ENCODE measurements around the gene PLXNA4. TPM values are rescaled to one million over a fixed set of nuclear protein-coding genes. Genes with fewer than 3 reads are reported as not detected.

The PLXNA4 gene
- total and polyA plus RNA-seq, 2 donors from 2014 or later, result 0.17 to 3.5 TPM

- Histone ChIP-seq H3K9ac (ENCODE audit: low read length in 3 of 3) (no peak overlapping the region), H3K4me3 (ENCODE audit: low read length in 3 of 3) (no peak overlapping the region), H3K27ac (ENCODE audit: low read depth in 2 of 2, low read length in 2 of 2) (no peak overlapping the region), H3K9me3 (ENCODE audit: control insufficient read depth in 2 of 3, insufficient read depth in 1 of 3, low read length in 3 of 3) (peaks cover 0 to 6% (median 0%) of the 10 kb centered on the region in 3 donors), H3K27me3 (ENCODE audit: control insufficient read depth, insufficient read depth, low read length) (no peaks in the 10 kb centered on the region), H3K4me1 (ENCODE audit: control insufficient read depth in 2 of 3, insufficient read depth in 2 of 3, low read depth in 1 of 3, low read length in 3 of 3) (no peaks in the 10 kb centered on the region), H3K36me3 (ENCODE audit: control insufficient read depth in 2 of 3, insufficient read depth in 3 of 3, low read length in 3 of 3) (no peaks in the 10 kb centered on the region)
- FAIRE-seq, result no peak
- DNase-seq, result no peak
- intact Hi-C loops (cut with DNase I), result no loop called here
- no peak for TF ChIP-seq CTCF (IDR thresholded peaks at IDR 0.05; ENCODE audit: borderline replicate concordance, extremely low read depth, insufficient read depth)
These were observed 30.5 kb downstream of the PLXNA4 start for GRCh38 chr7:132545756-132546155.

GRCh38 chr7:132544999-132545398, 31.3 kb downstream of the PLXNA4 start:
- intact Hi-C loops (cut with DNase I), result no loop called here
- no peaks in the 10 kb centered on the region for H3K4me1 ChIP-seq (ENCODE audit: control insufficient read depth in 2 of 3, insufficient read depth in 2 of 3, low read depth in 1 of 3, low read length in 3 of 3)
- no peak overlapping the region for H3K4me3 ChIP-seq (ENCODE audit: low read length in 3 of 3)
- no peak for TF ChIP-seq CTCF (IDR thresholded peaks at IDR 0.05; ENCODE audit: borderline replicate concordance, extremely low read depth, insufficient read depth)
- H3K27ac ChIP-seq (ENCODE audit: low read depth in 2 of 2, low read length in 2 of 2), result no peak overlapping the region
- H3K36me3 ChIP-seq (ENCODE audit: control insufficient read depth in 2 of 3, insufficient read depth in 3 of 3, low read length in 3 of 3), result no peaks in the 10 kb centered on the region
- no peak overlapping the region for H3K9ac ChIP-seq (ENCODE audit: low read length in 3 of 3)
- DNase-seq (no peak), FAIRE-seq (no peak)
- peaks cover 0 to 6% (median 0%) of the 10 kb centered on the region in 3 donors for H3K9me3 ChIP-seq (ENCODE audit: control insufficient read depth in 2 of 3, insufficient read depth in 1 of 3, low read length in 3 of 3)
- H3K27me3 ChIP-seq (ENCODE audit: control insufficient read depth, insufficient read depth, low read length), result no peaks in the 10 kb centered on the region

- no peak overlapping the region for H3K9ac ChIP-seq (ENCODE audit: low read length in 3 of 3)
- FAIRE-seq (no peak), DNase-seq (no peak)
- intact Hi-C loops (cut with DNase I), result no loop called here
- no peak overlapping the region for H3K27ac ChIP-seq (ENCODE audit: low read depth in 2 of 2, low read length in 2 of 2)
- H3K27me3 ChIP-seq (ENCODE audit: control insufficient read depth, insufficient read depth, low read length), result no peaks in the 10 kb centered on the region
- no peak overlapping the region for H3K4me3 ChIP-seq (ENCODE audit: low read length in 3 of 3)
- TF ChIP-seq CTCF (IDR thresholded peaks at IDR 0.05; ENCODE audit: borderline replicate concordance, extremely low read depth, insufficient read depth), result no peak
- H3K9me3 ChIP-seq (ENCODE audit: control insufficient read depth in 2 of 3, insufficient read depth in 1 of 3, low read length in 3 of 3), result peaks cover 0 to 6% (median 0%) of the 10 kb centered on the region in 3 donors
- no peaks in the 10 kb centered on the region for H3K36me3 ChIP-seq (ENCODE audit: control insufficient read depth in 2 of 3, insufficient read depth in 3 of 3, low read length in 3 of 3)
- no peaks in the 10 kb centered on the region for H3K4me1 ChIP-seq (ENCODE audit: control insufficient read depth in 2 of 3, insufficient read depth in 2 of 3, low read depth in 1 of 3, low read length in 3 of 3)
These were observed 32.2 kb downstream of the PLXNA4 start for GRCh38 chr7:132544025-132544424.

GRCh38 chr7:132542895-132543294, 33.4 kb downstream of the PLXNA4 start:
- FAIRE-seq, result no peak
- Histone ChIP-seq H3K27ac (ENCODE audit: low read depth in 2 of 2, low read length in 2 of 2) (no peak overlapping the region), H3K36me3 (ENCODE audit: control insufficient read depth in 2 of 3, insufficient read depth in 3 of 3, low read length in 3 of 3) (no peaks in the 10 kb centered on the region), H3K27me3 (ENCODE audit: control insufficient read depth, insufficient read depth, low read length) (no peaks in the 10 kb centered on the region), H3K4me1 (ENCODE audit: control insufficient read depth in 2 of 3, insufficient read depth in 2 of 3, low read depth in 1 of 3, low read length in 3 of 3) (no peaks in the 10 kb centered on the region), H3K9me3 (ENCODE audit: control insufficient read depth in 2 of 3, insufficient read depth in 1 of 3, low read length in 3 of 3) (peaks cover 0 to 6% (median 0%) of the 10 kb centered on the region in 3 donors), H3K4me3 (ENCODE audit: low read length in 3 of 3) (no peak overlapping the region), H3K9ac (ENCODE audit: low read length in 3 of 3) (no peak overlapping the region)
- DNase-seq, result no peak
- TF ChIP-seq CTCF (IDR thresholded peaks at IDR 0.05; ENCODE audit: borderline replicate concordance, extremely low read depth, insufficient read depth), result no peak
- intact Hi-C loops (cut with DNase I), result no loop called here
